Measurements from ENCODE around the gene XKR3.

DNA sequence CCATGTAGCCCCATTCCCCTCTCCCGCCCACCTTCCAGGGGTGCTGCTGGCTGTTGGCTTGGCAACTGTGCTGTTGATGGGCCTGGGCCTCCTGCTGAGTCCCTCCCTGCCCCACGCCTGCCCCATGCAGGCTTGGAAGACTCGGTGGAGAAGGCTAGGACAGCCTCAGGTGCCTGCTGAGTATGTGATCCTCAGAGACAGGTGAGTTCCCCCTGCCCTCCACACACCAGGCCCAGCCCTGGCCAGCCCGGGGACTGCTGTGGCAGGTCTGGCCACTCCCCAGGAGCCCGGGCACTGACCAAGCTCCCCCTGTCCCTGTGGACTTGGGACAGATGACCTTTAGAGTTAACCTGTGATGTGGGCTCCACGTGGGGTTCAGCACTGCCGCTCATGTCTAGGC is 20.7 kb upstream of the XKR3 start:
- TF ChIP-seq, protein P1, sequence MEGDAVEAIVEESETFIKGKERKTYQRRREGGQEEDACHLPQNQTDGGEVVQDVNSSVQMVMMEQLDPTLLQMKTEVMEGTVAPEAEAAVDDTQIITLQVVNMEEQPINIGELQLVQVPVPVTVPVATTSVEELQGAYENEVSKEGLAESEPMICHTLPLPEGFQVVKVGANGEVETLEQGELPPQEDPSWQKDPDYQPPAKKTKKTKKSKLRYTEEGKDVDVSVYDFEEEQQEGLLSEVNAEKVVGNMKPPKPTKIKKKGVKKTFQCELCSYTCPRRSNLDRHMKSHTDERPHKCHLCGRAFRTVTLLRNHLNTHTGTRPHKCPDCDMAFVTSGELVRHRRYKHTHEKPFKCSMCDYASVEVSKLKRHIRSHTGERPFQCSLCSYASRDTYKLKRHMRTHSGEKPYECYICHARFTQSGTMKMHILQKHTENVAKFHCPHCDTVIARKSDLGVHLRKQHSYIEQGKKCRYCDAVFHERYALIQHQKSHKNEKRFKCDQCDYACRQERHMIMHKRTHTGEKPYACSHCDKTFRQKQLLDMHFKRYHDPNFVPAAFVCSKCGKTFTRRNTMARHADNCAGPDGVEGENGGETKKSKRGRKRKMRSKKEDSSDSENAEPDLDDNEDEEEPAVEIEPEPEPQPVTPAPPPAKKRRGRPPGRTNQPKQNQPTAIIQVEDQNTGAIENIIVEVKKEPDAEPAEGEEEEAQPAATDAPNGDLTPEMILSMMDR (IDR thresholded peaks at IDR 0.05; ENCODE audit: insufficient read depth, low read length): no peak
- no peak for TF ChIP-seq REST (IDR thresholded peaks at IDR 0.05; ENCODE audit: insufficient replicate concordance, low read depth)
- TF ChIP-seq POLR2AphosphoS5 (IDR thresholded peaks at IDR 0.05; ENCODE audit: low read depth): no peak
